NCI-H2227 treated with DMSO at 0.1 percent for 48 hours (cell line): ENCODE data around the gene SLC27A1.
A peak's percentile ranks its signal among the peaks of the same experiment; 100 is the strongest.
"Not testable (repeated sequence)": the region's sequence is repeated elsewhere in the genome, so short reads cannot be mapped to it uniquely, and the experiment has no call there.

ENCODE experiments used
- DNase-seq: peaks from one replicate; lab custom pipeline; 2025; lab: John Stamatoyannopoulos, UW

SLC27A1 gene

GRCh38 chr19:17511724-17512573 is 41.6 kb downstream of the SLC27A1 start:
- peak; percentile 50 for DNase-seq

- no peak for DNase-seq
Observed at GRCh38 chr19:17512574-17512939, 42.2 kb downstream of the SLC27A1 start.

GRCh38 chr19:17515408-17516149 is 45.3 kb downstream of the SLC27A1 start:
- no peak for DNase-seq

- no peak for DNase-seq
Observed at GRCh38 chr19:17517898-17518297, 47.6 kb downstream of the SLC27A1 start.

GRCh38 chr19:17518654-17519053 is 48.3 kb downstream of the SLC27A1 start:
- DNase-seq = not testable (repeated sequence)

GRCh38 chr19:17519967-17520366 is 49.6 kb downstream of the SLC27A1 start:
- no peak for DNase-seq

- no peak for DNase-seq
Observed at GRCh38 chr19:17520865-17521264, 50.5 kb downstream of the SLC27A1 start.

GRCh38 chr19:17522988-17523872 is 52.9 kb downstream of the SLC27A1 start:
- DNase-seq = no peak

GRCh38 chr19:17524651-17525050 is 54.3 kb downstream of the SLC27A1 start:
- no peak for DNase-seq

GRCh38 chr19:17525141-17525540 is 54.8 kb downstream of the SLC27A1 start:
- DNase-seq = no peak

- no peak for DNase-seq
Observed at GRCh38 chr19:17526922-17527321, 56.6 kb downstream of the SLC27A1 start.

GRCh38 chr19:17527326-17527725 is 57.0 kb downstream of the SLC27A1 start:
- no peak for DNase-seq

- DNase-seq = no peak
Observed at GRCh38 chr19:17528610-17529009, 58.3 kb downstream of the SLC27A1 start.

GRCh38 chr19:17529239-17530158 is 59.2 kb downstream of the SLC27A1 start:
- DNase-seq = no peak

GRCh38 chr19:17530586-17530985 is 60.3 kb downstream of the SLC27A1 start:
- no peak for DNase-seq

GRCh38 chr19:17532116-17532515 is 61.8 kb downstream of the SLC27A1 start:
- DNase-seq = no peak

- no peak for DNase-seq
Observed at GRCh38 chr19:17532557-17532956, 62.2 kb downstream of the SLC27A1 start.

- DNase-seq = no peak
Observed at GRCh38 chr19:17534767-17535166, 64.4 kb downstream of the SLC27A1 start.

- DNase-seq = no peak
Observed at GRCh38 chr19:17536955-17537354, 66.6 kb downstream of the SLC27A1 start.

- DNase-seq = no peak
Observed at GRCh38 chr19:17538684-17539237, 68.4 kb downstream of the SLC27A1 start.
